Measurements from ENCODE around the gene UTRN. TPM values are rescaled to one million over a fixed set of nuclear protein-coding genes. Genes with fewer than 3 reads are reported as not detected.

The UTRN gene
- total RNA-seq, 2 experiments from 2014 or later = 37.8 to 38.1 TPM

Other genes starting within 250 kb of the UTRN start
- 100 to 1,000 TPM; 162 to 171 TPM for gene SF3B5, start 189.8 kb upstream of the UTRN start, total RNA-seq
- gene STX11, start 134.8 kb upstream of the UTRN start, total RNA-seq = 10 to 100 TPM; 16.0 to 16.6 TPM

Data from activated CD4-positive, alpha-beta memory T cell treated with anti-CD3 and anti-CD28 coated beads for 36 hours (primary cell).